ENCODE results near the gene HOMER3.

The HOMER3 gene

GRCh38 chr19:18940769-18941627, at the start of gene HOMER3:
TSS of gene HOMER3 (minus strand) at chr19:18941217. CDS start at chr19:18938982, 2,235 bp downstream.
- peak; percentile 75 to 82 for DNase-seq

- no peak for DNase-seq
Observed at GRCh38 chr19:18990128-18990708, 49.2 kb upstream of the HOMER3 start.

- DNase-seq: no peak
Observed at GRCh38 chr19:18989316-18989715, 48.3 kb upstream of the HOMER3 start.

GRCh38 chr19:18987456-18987855, 46.4 kb upstream of the HOMER3 start:
- no peak for DNase-seq

GRCh38 chr19:18985257-18985656, 44.2 kb upstream of the HOMER3 start:
- DNase-seq: no peak

GRCh38 chr19:18984251-18984650, 43.2 kb upstream of the HOMER3 start:
- no peak for DNase-seq

- DNase-seq: no peak
Observed at GRCh38 chr19:18982669-18983068, 41.7 kb upstream of the HOMER3 start.

- DNase-seq: no peak
Observed at GRCh38 chr19:18980432-18981020, 39.5 kb upstream of the HOMER3 start.

- DNase-seq: no peak
Observed at GRCh38 chr19:18978616-18979015, 37.6 kb upstream of the HOMER3 start.

- no peak for DNase-seq
Observed at GRCh38 chr19:18975869-18976268, 34.9 kb upstream of the HOMER3 start.

- DNase-seq: no peak
Observed at GRCh38 chr19:18975011-18975410, 34.0 kb upstream of the HOMER3 start.

- DNase-seq: no peak
Observed at GRCh38 chr19:18972851-18973250, 31.8 kb upstream of the HOMER3 start.

GRCh38 chr19:18972301-18972811, 31.3 kb upstream of the HOMER3 start:
- no peak for DNase-seq

GRCh38 chr19:18969931-18970659, 29.1 kb upstream of the HOMER3 start:
- no peak for DNase-seq

- no peak for DNase-seq
Observed at GRCh38 chr19:18967358-18968146, 26.5 kb upstream of the HOMER3 start.

GRCh38 chr19:18966307-18966706, 25.3 kb upstream of the HOMER3 start:
- DNase-seq: no peak

GRCh38 chr19:18964121-18964520, 23.1 kb upstream of the HOMER3 start:
- DNase-seq: no peak

- no peak for DNase-seq
Observed at GRCh38 chr19:18961767-18962620, 21.0 kb upstream of the HOMER3 start.

- no peak for DNase-seq
Observed at GRCh38 chr19:18960370-18960769, 19.4 kb upstream of the HOMER3 start.

- no peak for DNase-seq
Observed at GRCh38 chr19:18955042-18955441, 14.0 kb upstream of the HOMER3 start.

- no peak for DNase-seq
Observed at GRCh38 chr19:18954094-18954493, 13.1 kb upstream of the HOMER3 start.

All from activated CD4-positive, alpha-beta T cell treated with anti-CD3 and anti-CD28 coated beads for 4 hours (primary cell).